H1 (cell line): ENCODE data around the gene CREB3L1.

Source experiments
- CHD2 ChIP-seq: IDR thresholded peaks from 2 replicates; pipeline ENCODE4 v1.6.1; 2012; ENCODE audit warnings: low read length, improper control_type of control experiment
- EGR1 ChIP-seq: IDR thresholded peaks from 2 replicates; pipeline ENCODE4 v1.6.1; 2011; ENCODE audit warnings: low read depth, low read length, borderline replicate concordance
- EZH2 ChIP-seq: fragments of 200-600 bp; sonication (generic); IDR thresholded peaks from 2 replicates; pipeline ENCODE4 v1.7.1; 2012; ENCODE audit warnings: low read depth, mild to moderate bottlenecking, moderate library complexity, low read length, inconsistent platforms; ENCODE audit not compliant: severe bottlenecking
- FOSL1 ChIP-seq: IDR thresholded peaks from 2 replicates; pipeline ENCODE4 v1.6.1; 2011; ENCODE audit warnings: mild to moderate bottlenecking, low read depth, low read length, moderate library complexity; ENCODE audit not compliant: insufficient read depth
- POLR2A ChIP-seq, 2 experiments: IDR thresholded peaks; 1 replicate in 1 of 2; 2 replicates in 1 of 2; pipeline ENCODE4 v1.6.1; 2011; ENCODE audit warnings: low read depth in 2 of 2, low read length in 2 of 2, mild to moderate bottlenecking in 2 of 2; ENCODE audit errors: control extremely low read depth in 1 of 2
- RXRA ChIP-seq: IDR thresholded peaks from 2 replicates; pipeline ENCODE4 v1.6.1; 2011; ENCODE audit warnings: low read depth, mild to moderate bottlenecking, low read length, moderate library complexity; ENCODE audit not compliant: insufficient read depth
- TBP ChIP-seq: IDR thresholded peaks from 2 replicates; pipeline ENCODE4 v1.6.1; 2011; ENCODE audit warnings: low read depth, low read length, improper control_type of control experiment
- TCF12 ChIP-seq: IDR thresholded peaks from 2 replicates; pipeline ENCODE4 v1.6.1; 2011; ENCODE audit warnings: low read depth, mild to moderate bottlenecking, low read length
- ZNF274 ChIP-seq: IDR thresholded peaks from 2 replicates; pipeline ENCODE4 v1.7.0; 2012; ENCODE audit warnings: low read length, borderline replicate concordance; ENCODE audit errors: extremely low read depth
- TF ChIP-seq, protein P1 (sequence below), 3 experiments: IDR thresholded peaks; 1 replicate in 2 of 3; 2 replicates in 1 of 3; pipeline versions ENCODE4 v1.5.1 to v1.6.1; 2011; ENCODE audit warnings: low read length in 3 of 3, mild to moderate bottlenecking in 3 of 3, inconsistent platforms in 2 of 3, low read depth in 1 of 3, moderate library complexity in 1 of 3; ENCODE audit not compliant: insufficient read depth in 1 of 3; ENCODE audit errors: control extremely low read depth in 1 of 3

DNA sequence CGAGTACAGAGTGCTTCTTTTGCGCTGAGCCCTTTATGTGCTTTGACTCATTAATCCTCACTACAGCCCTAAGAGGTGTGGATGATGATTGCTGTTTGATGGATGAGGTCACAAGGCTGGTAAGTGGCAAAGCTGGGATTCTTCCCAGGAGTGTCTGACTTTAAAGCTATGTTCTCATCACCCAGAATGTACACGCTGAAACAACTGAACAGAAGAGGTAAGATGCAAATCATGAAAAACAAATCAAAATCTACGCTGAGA, 37.7 kb upstream of the CREB3L1 start:
- no peak for TF ChIP-seq CHD2
- TF ChIP-seq TBP: no peak
- no peak for TF ChIP-seq TCF12
- no peak for TF ChIP-seq FOSL1
- no peak for TF ChIP-seq POLR2A (IDR thresholded peaks at IDR 0.05; ENCODE audit: control extremely low read depth in 1 of 2, low read depth in 2 of 2, low read length in 2 of 2)
- TF ChIP-seq EZH2: no peak
- TF ChIP-seq EGR1: no peak
- no peak for TF ChIP-seq ZNF274
- TF ChIP-seq RXRA: no peak
- TF ChIP-seq, protein P1, sequence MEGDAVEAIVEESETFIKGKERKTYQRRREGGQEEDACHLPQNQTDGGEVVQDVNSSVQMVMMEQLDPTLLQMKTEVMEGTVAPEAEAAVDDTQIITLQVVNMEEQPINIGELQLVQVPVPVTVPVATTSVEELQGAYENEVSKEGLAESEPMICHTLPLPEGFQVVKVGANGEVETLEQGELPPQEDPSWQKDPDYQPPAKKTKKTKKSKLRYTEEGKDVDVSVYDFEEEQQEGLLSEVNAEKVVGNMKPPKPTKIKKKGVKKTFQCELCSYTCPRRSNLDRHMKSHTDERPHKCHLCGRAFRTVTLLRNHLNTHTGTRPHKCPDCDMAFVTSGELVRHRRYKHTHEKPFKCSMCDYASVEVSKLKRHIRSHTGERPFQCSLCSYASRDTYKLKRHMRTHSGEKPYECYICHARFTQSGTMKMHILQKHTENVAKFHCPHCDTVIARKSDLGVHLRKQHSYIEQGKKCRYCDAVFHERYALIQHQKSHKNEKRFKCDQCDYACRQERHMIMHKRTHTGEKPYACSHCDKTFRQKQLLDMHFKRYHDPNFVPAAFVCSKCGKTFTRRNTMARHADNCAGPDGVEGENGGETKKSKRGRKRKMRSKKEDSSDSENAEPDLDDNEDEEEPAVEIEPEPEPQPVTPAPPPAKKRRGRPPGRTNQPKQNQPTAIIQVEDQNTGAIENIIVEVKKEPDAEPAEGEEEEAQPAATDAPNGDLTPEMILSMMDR (IDR thresholded peaks at IDR 0.05; ENCODE audit: control extremely low read depth in 1 of 3, insufficient read depth in 1 of 3, low read depth in 1 of 3, low read length in 3 of 3): no peak
